ENCODE measurements around the gene CCR9. TPM values are rescaled to one million over a fixed set of nuclear protein-coding genes. Genes with fewer than 3 reads are reported as not detected.

The CCR9 gene
- total and polyA plus RNA-seq, 5 donors from 2014 or later: 5.6 to 16.7 (median 11.3) TPM; not detected in 1

GRCh38 chr3:45931496-45931895 is 45.2 kb downstream of the CCR9 start:
- Histone ChIP-seq H3K4me1 (ENCODE audit: control insufficient read depth, insufficient read depth, low read length, poor library complexity, severe bottlenecking) (no peaks in the 10 kb centered on the region), H3K36me3 (ENCODE audit: control insufficient read depth, insufficient read depth, low read length) (peaks cover 92% of the 10 kb centered on the region), H3K27ac (ENCODE audit: insufficient read depth, low read length, poor library complexity, severe bottlenecking) (no peak overlapping the region), H3K9me3 (ENCODE audit: control insufficient read depth in 2 of 2, low read length in 2 of 2) (no peaks in the 10 kb centered on the region), H3K27me3 (ENCODE audit: control insufficient read depth, insufficient read depth, low read length) (no peaks in the 10 kb centered on the region), H3K4me3 (ENCODE audit: low read depth, low read length) (no peak overlapping the region)
- Mint-ChIP-seq H3K27me3 (no peaks in the 10 kb centered on the region), H3K36me3 (peaks cover 89% of the 10 kb centered on the region), H3K27ac (peak overlapping the region in 1 of 3 donors; percentile 77), H3K9me3 (no peaks in the 10 kb centered on the region), H3K4me3 (no peak overlapping the region), H3K4me1 (peaks cover 0 to 6% (median 4%) of the 10 kb centered on the region in 4 donors)
- ATAC-seq (ENCODE audit: low read depth in 2 of 2) (no peak), DNase-seq (no peak)

GRCh38 chr3:45932112-45932511 is 45.8 kb downstream of the CCR9 start:
- Histone ChIP-seq H3K9me3 (ENCODE audit: control insufficient read depth in 2 of 2, low read length in 2 of 2) (no peaks in the 10 kb centered on the region), H3K27me3 (ENCODE audit: control insufficient read depth, insufficient read depth, low read length) (no peaks in the 10 kb centered on the region), H3K27ac (ENCODE audit: insufficient read depth, low read length, poor library complexity, severe bottlenecking) (no peak overlapping the region), H3K36me3 (ENCODE audit: control insufficient read depth, insufficient read depth, low read length) (peaks cover 94% of the 10 kb centered on the region), H3K4me3 (ENCODE audit: low read depth, low read length) (no peak overlapping the region), H3K4me1 (ENCODE audit: control insufficient read depth, insufficient read depth, low read length, poor library complexity, severe bottlenecking) (no peaks in the 10 kb centered on the region)
- no peak for DNase-seq
- H3K36me3 Mint-ChIP-seq: peaks cover 85% of the 10 kb centered on the region
- no peaks in the 10 kb centered on the region for H3K9me3 Mint-ChIP-seq
- no peak overlapping the region for H3K4me3 Mint-ChIP-seq
- no peak overlapping the region for H3K27ac Mint-ChIP-seq
- ATAC-seq (ENCODE audit: low read depth in 2 of 2): no peak
- peaks cover 0 to 6% (median 4%) of the 10 kb centered on the region in 4 donors for H3K4me1 Mint-ChIP-seq
- no peaks in the 10 kb centered on the region for H3K27me3 Mint-ChIP-seq

GRCh38 chr3:45933591-45933990 is 47.2 kb downstream of the CCR9 start:
- ATAC-seq (ENCODE audit: low read depth in 2 of 2) (no peak), DNase-seq (no peak)
- Mint-ChIP-seq H3K4me1 (peaks cover under 1 to 8% (median 4%) of the 10 kb centered on the region in 4 donors), H3K27me3 (no peaks in the 10 kb centered on the region), H3K36me3 (peaks cover 79% of the 10 kb centered on the region), H3K4me3 (no peak overlapping the region), H3K9me3 (no peaks in the 10 kb centered on the region), H3K27ac (peak overlapping the region in 1 of 3 donors; percentile 4)
- Histone ChIP-seq H3K27ac (ENCODE audit: insufficient read depth, low read length, poor library complexity, severe bottlenecking) (no peak overlapping the region), H3K27me3 (ENCODE audit: control insufficient read depth, insufficient read depth, low read length) (no peaks in the 10 kb centered on the region), H3K4me3 (ENCODE audit: low read depth, low read length) (no peak overlapping the region), H3K36me3 (ENCODE audit: control insufficient read depth, insufficient read depth, low read length) (peaks cover 92% of the 10 kb centered on the region), H3K4me1 (ENCODE audit: control insufficient read depth, insufficient read depth, low read length, poor library complexity, severe bottlenecking) (peaks cover 1% of the 10 kb centered on the region), H3K9me3 (ENCODE audit: control insufficient read depth in 2 of 2, low read length in 2 of 2) (no peaks in the 10 kb centered on the region)

DNA sequence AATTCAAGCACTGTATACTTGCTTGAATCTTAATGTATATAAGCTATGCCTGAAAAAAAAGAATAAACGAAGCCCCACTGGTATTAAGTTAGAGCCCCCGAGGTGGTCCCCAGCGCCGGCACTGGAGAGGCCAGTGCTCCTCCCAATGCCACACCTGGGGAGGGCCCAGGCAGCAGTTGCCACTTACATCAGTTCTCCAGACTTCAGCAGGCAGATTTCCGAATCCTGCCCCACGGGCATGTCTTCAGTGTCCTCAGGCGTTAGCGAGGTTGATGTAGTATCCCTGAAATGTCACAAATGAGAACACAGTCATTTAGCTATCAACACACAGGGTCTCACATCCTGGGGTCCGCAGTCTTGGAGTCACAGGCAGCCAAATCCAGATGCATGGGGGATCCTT is 49.9 kb downstream of the CCR9 start:
- peaks cover 66% of the 10 kb centered on the region for H3K36me3 ChIP-seq (ENCODE audit: control insufficient read depth, insufficient read depth, low read length)
- peaks cover 10 to 24% (median 17%) of the 10 kb centered on the region in 4 donors for H3K4me1 Mint-ChIP-seq
- ATAC-seq (ENCODE audit: low read depth in 2 of 2): no peak
- no peak overlapping the region for H3K27ac Mint-ChIP-seq
- peaks cover 11% of the 10 kb centered on the region for H3K4me1 ChIP-seq (ENCODE audit: control insufficient read depth, insufficient read depth, low read length, poor library complexity, severe bottlenecking)
- H3K4me3 ChIP-seq (ENCODE audit: low read depth, low read length): no peak overlapping the region
- no peak overlapping the region for H3K4me3 Mint-ChIP-seq
- H3K27me3 Mint-ChIP-seq: no peaks in the 10 kb centered on the region
- H3K36me3 Mint-ChIP-seq: peaks cover 58% of the 10 kb centered on the region
- H3K27ac ChIP-seq (ENCODE audit: insufficient read depth, low read length, poor library complexity, severe bottlenecking): no peak overlapping the region
- H3K9me3 ChIP-seq (ENCODE audit: control insufficient read depth in 2 of 2, low read length in 2 of 2): no peaks in the 10 kb centered on the region
- no peak for DNase-seq
- H3K27me3 ChIP-seq (ENCODE audit: control insufficient read depth, insufficient read depth, low read length): no peaks in the 10 kb centered on the region
- H3K9me3 Mint-ChIP-seq: no peaks in the 10 kb centered on the region

DNA sequence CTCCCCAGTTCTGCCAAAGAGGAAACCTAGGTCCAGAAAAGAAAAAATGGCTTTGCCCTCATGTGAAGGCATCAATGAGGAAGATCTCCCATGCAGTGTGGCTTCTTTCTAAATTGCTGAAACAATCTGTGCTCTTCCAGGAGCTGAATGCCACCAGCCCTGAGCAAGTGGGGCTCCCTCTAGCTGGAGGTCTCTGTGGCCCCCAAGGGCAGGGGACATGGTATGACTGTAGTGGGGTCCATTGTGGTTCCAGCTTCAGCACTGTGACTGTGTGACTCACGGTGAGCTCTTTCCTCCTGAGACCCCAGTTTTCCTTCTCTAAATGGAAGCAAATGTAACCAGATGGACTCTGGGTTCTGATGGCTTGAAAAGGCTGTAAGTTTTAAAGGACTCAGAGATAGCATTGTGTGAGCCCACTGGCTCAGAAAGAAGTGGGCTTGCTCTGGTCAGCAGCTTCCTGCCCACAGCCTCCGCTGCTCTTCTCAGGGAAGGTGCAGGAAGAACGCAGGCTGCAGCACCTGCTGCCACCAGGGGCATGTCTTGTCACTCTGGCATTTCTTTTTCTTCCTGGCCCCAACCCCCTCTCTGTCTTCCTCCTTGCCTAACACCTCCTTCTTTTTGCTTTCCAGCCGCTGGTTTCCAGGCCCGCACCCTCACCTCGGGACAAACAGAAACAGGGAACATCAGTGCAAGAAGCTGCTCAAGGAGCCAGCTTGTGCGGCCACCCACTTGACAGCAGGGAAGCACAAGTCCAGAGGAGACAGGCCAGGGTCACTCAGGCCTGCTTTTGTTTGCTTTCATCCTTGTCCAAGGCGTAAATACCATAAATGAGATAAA is 51.1 kb downstream of the CCR9 start:
- H3K27ac Mint-ChIP-seq: no peak overlapping the region
- no peak overlapping the region for H3K4me3 Mint-ChIP-seq
- Histone ChIP-seq H3K9me3 (ENCODE audit: control insufficient read depth in 2 of 2, low read length in 2 of 2) (no peaks in the 10 kb centered on the region), H3K4me1 (ENCODE audit: control insufficient read depth, insufficient read depth, low read length, poor library complexity, severe bottlenecking) (peaks cover 19% of the 10 kb centered on the region), H3K27me3 (ENCODE audit: control insufficient read depth, insufficient read depth, low read length) (no peaks in the 10 kb centered on the region), H3K36me3 (ENCODE audit: control insufficient read depth, insufficient read depth, low read length) (peaks cover 54% of the 10 kb centered on the region), H3K4me3 (ENCODE audit: low read depth, low read length) (no peak overlapping the region), H3K27ac (ENCODE audit: insufficient read depth, low read length, poor library complexity, severe bottlenecking) (no peak overlapping the region)
- DNase-seq (no peak), ATAC-seq (ENCODE audit: low read depth in 2 of 2) (no peak)
- no peaks in the 10 kb centered on the region for H3K27me3 Mint-ChIP-seq
- peaks cover 51% of the 10 kb centered on the region for H3K36me3 Mint-ChIP-seq
- H3K4me1 Mint-ChIP-seq: peaks cover 10 to 34% (median 21%) of the 10 kb centered on the region in 4 donors
- no peaks in the 10 kb centered on the region for H3K9me3 Mint-ChIP-seq

GRCh38 chr3:45938043-45938435 is 51.7 kb downstream of the CCR9 start:
- no peak overlapping the region for H3K27ac Mint-ChIP-seq
- H3K36me3 Mint-ChIP-seq: peaks cover 44% of the 10 kb centered on the region
- Histone ChIP-seq H3K4me3 (ENCODE audit: low read depth, low read length) (no peak overlapping the region), H3K27me3 (ENCODE audit: control insufficient read depth, insufficient read depth, low read length) (no peaks in the 10 kb centered on the region), H3K9me3 (ENCODE audit: control insufficient read depth in 2 of 2, low read length in 2 of 2) (no peaks in the 10 kb centered on the region), H3K4me1 (ENCODE audit: control insufficient read depth, insufficient read depth, low read length, poor library complexity, severe bottlenecking) (peaks cover 25% of the 10 kb centered on the region), H3K27ac (ENCODE audit: insufficient read depth, low read length, poor library complexity, severe bottlenecking) (no peak overlapping the region), H3K36me3 (ENCODE audit: control insufficient read depth, insufficient read depth, low read length) (peaks cover 53% of the 10 kb centered on the region)
- H3K9me3 Mint-ChIP-seq: no peaks in the 10 kb centered on the region
- H3K4me1 Mint-ChIP-seq: peaks cover 11 to 40% (median 27%) of the 10 kb centered on the region in 4 donors
- H3K27me3 Mint-ChIP-seq: no peaks in the 10 kb centered on the region
- DNase-seq (no peak), ATAC-seq (ENCODE audit: low read depth in 2 of 2) (no peak)
- no peak overlapping the region for H3K4me3 Mint-ChIP-seq

- DNase-seq: peak; percentile 65 to 95 (median 84)
- Histone ChIP-seq H3K9me3 (ENCODE audit: control insufficient read depth in 2 of 2, low read length in 2 of 2) (no peaks in the 10 kb centered on the region), H3K4me1 (ENCODE audit: control insufficient read depth, insufficient read depth, low read length, poor library complexity, severe bottlenecking) (peaks cover 34% of the 10 kb centered on the region), H3K4me3 (ENCODE audit: low read depth, low read length) (no peak overlapping the region), H3K27ac (ENCODE audit: insufficient read depth, low read length, poor library complexity, severe bottlenecking) (no peak overlapping the region), H3K27me3 (ENCODE audit: control insufficient read depth, insufficient read depth, low read length) (no peaks in the 10 kb centered on the region), H3K36me3 (ENCODE audit: control insufficient read depth, insufficient read depth, low read length) (peaks cover 49% of the 10 kb centered on the region)
- peaks cover 14 to 47% (median 35%) of the 10 kb centered on the region in 4 donors for H3K4me1 Mint-ChIP-seq
- peak overlapping the region in 2 of 3 donors; percentile 65 to 84 for H3K27ac Mint-ChIP-seq
- peaks cover 36% of the 10 kb centered on the region for H3K36me3 Mint-ChIP-seq
- no peak overlapping the region for H3K4me3 Mint-ChIP-seq
- peak; percentile 66 to 71 for ATAC-seq (ENCODE audit: low read depth in 2 of 2)
- H3K27me3 Mint-ChIP-seq: no peaks in the 10 kb centered on the region
- H3K9me3 Mint-ChIP-seq: no peaks in the 10 kb centered on the region
These were observed 52.5 kb downstream of the CCR9 start for GRCh38 chr3:45938864-45939263.

DNA sequence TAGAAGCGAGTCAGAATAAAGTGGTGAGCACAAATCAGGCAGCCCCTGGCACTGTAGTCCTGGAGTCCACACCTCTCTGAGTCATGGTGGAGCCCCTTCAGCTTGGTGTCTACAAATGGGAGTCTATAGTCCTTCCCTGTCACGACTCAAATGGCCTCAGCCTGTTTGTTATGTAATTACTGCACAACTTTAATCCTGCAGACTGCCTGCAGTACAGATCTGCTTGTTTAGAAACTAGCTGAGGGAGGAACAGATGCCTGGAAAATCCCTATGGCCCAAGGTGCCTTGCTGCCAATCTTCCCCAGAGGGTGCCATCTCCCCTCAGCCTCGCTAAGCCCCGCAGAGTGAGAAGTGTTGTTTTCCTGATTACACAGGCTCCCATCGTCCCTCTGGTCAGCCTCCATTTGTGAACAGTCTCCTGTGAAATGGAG is 53.0 kb downstream of the CCR9 start:
- ATAC-seq (ENCODE audit: low read depth in 2 of 2): no peak
- peak overlapping the region in 1 of 4 donors; percentile 29 for H3K4me3 Mint-ChIP-seq
- H3K36me3 Mint-ChIP-seq: peaks cover 32% of the 10 kb centered on the region

More for the DNA sequence above, 53.0 kb downstream of the CCR9 start:
- peaks cover 44% of the 10 kb centered on the region for H3K36me3 ChIP-seq (ENCODE audit: control insufficient read depth, insufficient read depth, low read length)
- Mint-ChIP-seq H3K9me3 (no peaks in the 10 kb centered on the region), H3K27ac (peak overlapping the region; percentile 11 to 84 (median 31)), H3K4me1 (peaks cover 14 to 47% (median 36%) of the 10 kb centered on the region in 4 donors), H3K27me3 (no peaks in the 10 kb centered on the region)
- H3K4me1 ChIP-seq (ENCODE audit: control insufficient read depth, insufficient read depth, low read length, poor library complexity, severe bottlenecking): peaks cover 39% of the 10 kb centered on the region
- H3K9me3 ChIP-seq (ENCODE audit: control insufficient read depth in 2 of 2, low read length in 2 of 2): no peaks in the 10 kb centered on the region
- H3K27me3 ChIP-seq (ENCODE audit: control insufficient read depth, insufficient read depth, low read length): no peaks in the 10 kb centered on the region
- H3K27ac ChIP-seq (ENCODE audit: insufficient read depth, low read length, poor library complexity, severe bottlenecking): no peak overlapping the region
- no peak overlapping the region for H3K4me3 ChIP-seq (ENCODE audit: low read depth, low read length)
- no peak for DNase-seq
